ENCODE data around the gene KRTAP1-4.

DNA sequence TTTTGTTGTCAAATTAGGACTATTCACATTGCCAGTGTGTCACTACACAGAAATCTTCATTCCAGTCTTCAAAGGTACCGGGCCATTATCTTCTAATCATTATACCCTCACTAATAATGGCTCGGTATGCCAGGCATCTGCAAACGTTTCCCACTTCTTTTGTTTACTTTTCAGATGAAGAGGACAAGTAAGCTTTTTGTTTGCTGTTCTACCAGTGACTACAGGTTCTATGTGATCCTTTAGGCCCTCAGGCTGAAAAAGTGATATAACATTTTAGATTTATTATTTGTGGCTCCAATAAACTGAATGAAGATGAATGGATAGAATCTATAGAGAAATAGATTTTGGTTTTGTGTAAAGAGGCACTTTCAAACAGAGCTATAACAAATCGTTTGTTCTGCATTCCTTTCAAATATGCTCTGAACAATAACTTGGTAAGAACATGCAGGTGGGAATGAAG, 20.7 kb downstream of the KRTAP1-4 start:
- TF ChIP-seq, protein P1, sequence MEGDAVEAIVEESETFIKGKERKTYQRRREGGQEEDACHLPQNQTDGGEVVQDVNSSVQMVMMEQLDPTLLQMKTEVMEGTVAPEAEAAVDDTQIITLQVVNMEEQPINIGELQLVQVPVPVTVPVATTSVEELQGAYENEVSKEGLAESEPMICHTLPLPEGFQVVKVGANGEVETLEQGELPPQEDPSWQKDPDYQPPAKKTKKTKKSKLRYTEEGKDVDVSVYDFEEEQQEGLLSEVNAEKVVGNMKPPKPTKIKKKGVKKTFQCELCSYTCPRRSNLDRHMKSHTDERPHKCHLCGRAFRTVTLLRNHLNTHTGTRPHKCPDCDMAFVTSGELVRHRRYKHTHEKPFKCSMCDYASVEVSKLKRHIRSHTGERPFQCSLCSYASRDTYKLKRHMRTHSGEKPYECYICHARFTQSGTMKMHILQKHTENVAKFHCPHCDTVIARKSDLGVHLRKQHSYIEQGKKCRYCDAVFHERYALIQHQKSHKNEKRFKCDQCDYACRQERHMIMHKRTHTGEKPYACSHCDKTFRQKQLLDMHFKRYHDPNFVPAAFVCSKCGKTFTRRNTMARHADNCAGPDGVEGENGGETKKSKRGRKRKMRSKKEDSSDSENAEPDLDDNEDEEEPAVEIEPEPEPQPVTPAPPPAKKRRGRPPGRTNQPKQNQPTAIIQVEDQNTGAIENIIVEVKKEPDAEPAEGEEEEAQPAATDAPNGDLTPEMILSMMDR (IDR thresholded peaks at IDR 0.05; ENCODE audit: low read depth, low read length, poor library complexity, severe bottlenecking) = no peak
- no peak for TF ChIP-seq EZH2phosphoT487 (IDR thresholded peaks at IDR 0.05; ENCODE audit: borderline replicate concordance, low read length)
